K562 (cell line): ENCODE results near the gene NOSTRIN. TPM values are rescaled to one million over a fixed set of nuclear protein-coding genes. Genes with fewer than 3 reads are reported as not detected.

Experiments used
- ARID2 ChIP-seq: fragments of 450-650 bp; IDR thresholded peaks from 2 replicates; pipeline ENCODE4 v1.6.1; 2017; ENCODE audit warnings: antibody characterized with exemption, mild to moderate bottlenecking
- ARID4B ChIP-seq: sonication (generic); formaldehyde crosslinking; IDR thresholded peaks from 2 replicates; pipeline ENCODE4 v1.8.0; 2022; ENCODE audit warnings: mild to moderate bottlenecking, missing genetic modification reagents
- BRF1 ChIP-seq: IDR thresholded peaks from 3 replicates; pipeline ENCODE4 v1.6.1; 2011; ENCODE audit warnings: borderline replicate concordance, mild to moderate bottlenecking; ENCODE audit not compliant: insufficient read length; ENCODE audit errors: extremely low read depth
- COPS2 ChIP-seq: fragments of 450-650 bp; conservative IDR thresholded peaks from 2 replicates; pipeline ENCODE4 v1.6.1; 2016; ENCODE audit warnings: mild to moderate bottlenecking, moderate library complexity
- DNMT1 ChIP-seq: fragments of 450-650 bp; IDR thresholded peaks from 2 replicates; pipeline ENCODE4 v1.6.1; 2016; ENCODE audit warnings: antibody characterized with exemption, mild to moderate bottlenecking
- FOXA1 ChIP-seq: fragments of 450-650 bp; IDR thresholded peaks from 2 replicates; pipeline ENCODE4 v1.6.1; 2016; ENCODE audit warnings: mild to moderate bottlenecking, borderline replicate concordance
- HOMEZ ChIP-seq: fragments of 250-450 bp; sonication (Bioruptor Pico); IDR thresholded peaks from 2 replicates; pipeline ENCODE4 v1.4.0; 2020; ENCODE audit warnings: mild to moderate bottlenecking, moderate library complexity
- HSF4 ChIP-seq: fragments of 250-450 bp; sonication (Bioruptor Pico); IDR thresholded peaks from 2 replicates; pipeline ENCODE4 v2.1.2; 2022; ENCODE audit warnings: mild to moderate bottlenecking, moderate library complexity, borderline replicate concordance
- IRF2 ChIP-seq: sonication (generic); formaldehyde crosslinking; IDR thresholded peaks from 2 replicates; pipeline ENCODE4 v1.8.1; 2022; ENCODE audit warnings: mild to moderate bottlenecking, missing genetic modification reagents
- KLF6 ChIP-seq: fragments of 250-450 bp; sonication (Bioruptor Pico); IDR thresholded peaks from 2 replicates; pipeline ENCODE4 v1.4.0; 2020; ENCODE audit warnings: mild to moderate bottlenecking, moderate library complexity, borderline replicate concordance
- MCM5 ChIP-seq: fragments of 450-650 bp; IDR thresholded peaks from 2 replicates; pipeline ENCODE4 v1.6.1; 2016; ENCODE audit warnings: low read depth
- MTA2 ChIP-seq: fragments of 450-650 bp; IDR thresholded peaks from 2 replicates; pipeline ENCODE4 v1.6.1; 2016; ENCODE audit warnings: low read depth
- NELFE ChIP-seq: IDR thresholded peaks from 2 replicates; pipeline ENCODE4 v1.6.1; 2011; ENCODE audit warnings: mild to moderate bottlenecking; ENCODE audit not compliant: insufficient read depth, insufficient read length
- NEUROD1 ChIP-seq: fragments of 150-350 bp; IDR thresholded peaks from 2 replicates; pipeline ENCODE4 v1.6.1; 2014; ENCODE audit warnings: borderline replicate concordance, low read length, low read depth; ENCODE audit not compliant: partially characterized antibody
- NFIX ChIP-seq: fragments of 250-450 bp; sonication (Bioruptor Pico); IDR thresholded peaks from 2 replicates; pipeline ENCODE4 v1.4.0; 2020; ENCODE audit warnings: low read depth, mild to moderate bottlenecking, moderate library complexity
- NFRKB ChIP-seq: fragments of 450-650 bp; IDR thresholded peaks from 2 replicates; pipeline ENCODE4 v1.6.1; 2016; ENCODE audit warnings: low read depth
- TARDBP ChIP-seq: fragments of 450-650 bp; IDR thresholded peaks from 2 replicates; pipeline ENCODE4 v1.6.1; 2016
- TCF3 ChIP-seq: sonication (generic); formaldehyde crosslinking; IDR thresholded peaks from 2 replicates; pipeline ENCODE4 v1.4.0; 2020; ENCODE audit warnings: mild to moderate bottlenecking, missing genetic modification reagents
- THRAP3 ChIP-seq: fragments of 450-650 bp; IDR thresholded peaks from 2 replicates; pipeline ENCODE4 v1.6.1; 2016; ENCODE audit warnings: mild to moderate bottlenecking, inconsistent platforms, borderline replicate concordance
- ZFP91 ChIP-seq: sonication (generic); formaldehyde crosslinking; IDR thresholded peaks from 2 replicates; pipeline ENCODE4 v1.8.0; 2022; ENCODE audit warnings: mild to moderate bottlenecking, missing genetic modification reagents
- ZNF143 ChIP-seq: sonication (generic); formaldehyde crosslinking; IDR thresholded peaks from 2 replicates; pipeline ENCODE4 v1.9.0; 2022; ENCODE audit warnings: mild to moderate bottlenecking, missing genetic modification reagents
- ZNF644 ChIP-seq: fragments of 200-800 bp; sonication (Bioruptor generic); IDR thresholded peaks from 2 replicates; pipeline ENCODE4 v1.6.1; 2016; ENCODE audit warnings: low read depth, missing genetic modification characterization, missing compliant biosample characterization
- polyA plus RNA-seq, 8 experiments: library from polyadenylated mRNA; depleted of rRNA in 4 of 8; stranded (reverse) in 5 of 8; unstranded in 3 of 8; fragments of >200 nt; fragmentation: Nextera tagmentation in 2 of 8; fragmentation: Illumina TruSeq in 1 of 8; extraction: Ambion mirVana in 2 of 8; extraction: Trizol in 1 of 8; gene quantifications; 2 replicates each; pipeline versions ENCODE4 v1.2.1 to v1.2.3, GENCODE V29; 2011 to 2014; ENCODE audit warnings: inconsistent platforms in 1 of 8, missing spikeins in 1 of 8
- total RNA-seq, 7 experiments: library from RNA; depleted of rRNA in 6 of 7; stranded (reverse); fragments of >200 nt in 6 of 7; fragmentation: Illumina TruSeq in 2 of 7; extraction: Trizol in 2 of 7; gene quantifications; 2 replicates each; pipeline versions ENCODE4 v1.2.1 to v1.2.3, GENCODE V29; 2011 to 2021; ENCODE audit warnings: low replicate concordance in 1 of 7

NOSTRIN gene
- total and polyA plus RNA-seq, 9 of the 15 experiments (the other 6 are each of a cell fraction or from before 2014, with no cell fraction given): 26.7 to 82.9 (median 56.3) TPM

GRCh38 chr2:168773719-168774521, 28.5 kb upstream of the NOSTRIN start (continued):
- peak; percentile 98 for TF ChIP-seq MTA2
- TF ChIP-seq MCM5: no peak
- peak; percentile 80 for TF ChIP-seq NEUROD1
- TF ChIP-seq ZNF143 (CRISPR knock-in tag): no peak
- no peak for TF ChIP-seq HOMEZ
- no peak for TF ChIP-seq HSF4
- peak; percentile 98 for TF ChIP-seq TCF3
- TF ChIP-seq IRF2 (CRISPR knock-in tag): no peak
- no peak for TF ChIP-seq BRF1
- no peak for TF ChIP-seq COPS2
- TF ChIP-seq ZNF644 (tag): peak; percentile 90
- no peak for TF ChIP-seq THRAP3
- TF ChIP-seq TARDBP: peak; percentile 79; the same call in 1 of the 2 replicates
- peak; percentile 5; the same call in 1 of the 2 replicates for TF ChIP-seq KLF6 (CRISPR knock-in tag)
- TF ChIP-seq ARID2: peak; percentile 80; the same call in 1 of the 2 replicates
- no peak for TF ChIP-seq DNMT1
- peak; percentile 70 for TF ChIP-seq NFIX (CRISPR knock-in tag)
- no peak for TF ChIP-seq ARID4B (CRISPR knock-in tag)
- peak; percentile 32; the same call in 1 of the 2 replicates for TF ChIP-seq FOXA1
- TF ChIP-seq ZFP91: no peak
- no peak for TF ChIP-seq NELFE
- TF ChIP-seq NFRKB: peak; percentile 70; the same call in 1 of the 2 replicates
